ENCODE measurements around the gene PRND. TPM values are rescaled to one million over a fixed set of nuclear protein-coding genes. Genes with fewer than 3 reads are reported as not detected.

The PRND gene
- total and polyA plus RNA-seq, 10 of the 15 experiments (the other 5 are each of a cell fraction or from before 2014, with no cell fraction given) = not detected

GRCh38 chr20:4720041-4720976, 1.4 kb upstream of the PRND start (continued):
- TF ChIP-seq, protein P1, sequence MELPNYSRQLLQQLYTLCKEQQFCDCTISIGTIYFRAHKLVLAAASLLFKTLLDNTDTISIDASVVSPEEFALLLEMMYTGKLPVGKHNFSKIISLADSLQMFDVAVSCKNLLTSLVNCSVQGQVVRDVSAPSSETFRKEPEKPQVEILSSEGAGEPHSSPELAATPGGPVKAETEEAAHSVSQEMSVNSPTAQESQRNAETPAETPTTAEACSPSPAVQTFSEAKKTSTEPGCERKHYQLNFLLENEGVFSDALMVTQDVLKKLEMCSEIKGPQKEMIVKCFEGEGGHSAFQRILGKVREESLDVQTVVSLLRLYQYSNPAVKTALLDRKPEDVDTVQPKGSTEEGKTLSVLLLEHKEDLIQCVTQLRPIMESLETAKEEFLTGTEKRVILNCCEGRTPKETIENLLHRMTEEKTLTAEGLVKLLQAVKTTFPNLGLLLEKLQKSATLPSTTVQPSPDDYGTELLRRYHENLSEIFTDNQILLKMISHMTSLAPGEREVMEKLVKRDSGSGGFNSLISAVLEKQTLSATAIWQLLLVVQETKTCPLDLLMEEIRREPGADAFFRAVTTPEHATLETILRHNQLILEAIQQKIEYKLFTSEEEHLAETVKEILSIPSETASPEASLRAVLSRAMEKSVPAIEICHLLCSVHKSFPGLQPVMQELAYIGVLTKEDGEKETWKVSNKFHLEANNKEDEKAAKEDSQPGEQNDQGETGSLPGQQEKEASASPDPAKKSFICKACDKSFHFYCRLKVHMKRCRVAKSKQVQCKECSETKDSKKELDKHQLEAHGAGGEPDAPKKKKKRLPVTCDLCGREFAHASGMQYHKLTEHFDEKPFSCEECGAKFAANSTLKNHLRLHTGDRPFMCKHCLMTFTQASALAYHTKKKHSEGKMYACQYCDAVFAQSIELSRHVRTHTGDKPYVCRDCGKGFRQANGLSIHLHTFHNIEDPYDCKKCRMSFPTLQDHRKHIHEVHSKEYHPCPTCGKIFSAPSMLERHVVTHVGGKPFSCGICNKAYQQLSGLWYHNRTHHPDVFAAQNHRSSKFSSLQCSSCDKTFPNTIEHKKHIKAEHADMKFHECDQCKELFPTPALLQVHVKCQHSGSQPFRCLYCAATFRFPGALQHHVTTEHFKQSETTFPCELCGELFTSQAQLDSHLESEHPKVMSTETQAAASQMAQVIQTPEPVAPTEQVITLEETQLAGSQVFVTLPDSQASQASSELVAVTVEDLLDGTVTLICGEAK (IDR thresholded peaks at IDR 0.05; ENCODE audit: borderline replicate concordance) = no peak
- TF ChIP-seq BHLHE40 (IDR thresholded peaks at IDR 0.05; ENCODE audit: borderline replicate concordance in 1 of 2, low read depth in 2 of 2, low read length in 1 of 2) (peak in 1 of 2 experiments; percentile 39; a peak in 1 of 4 replicates), SKIL (IDR thresholded peaks at IDR 0.05; ENCODE audit: low read depth, poor library complexity, severe bottlenecking) (peak; percentile 72), ZNF622 (IDR thresholded peaks at IDR 0.05) (no peak), PAX5 (IDR thresholded peaks at IDR 0.05; ENCODE audit: borderline replicate concordance, low read depth, low read length) (no peak), TCF7 (IDR thresholded peaks at IDR 0.05; ENCODE audit: borderline replicate concordance) (0 out of 2 replicates have a peak, but pooled peaks have one; percentile 16), HCFC1 (IDR thresholded peaks at IDR 0.05; ENCODE audit: low read length) (no peak), NKRF (conservative IDR thresholded peaks at IDR 0.05) (no peak), ESRRA (IDR thresholded peaks at IDR 0.05; ENCODE audit: low read length) (no peak), CREM (IDR thresholded peaks at IDR 0.05; ENCODE audit: low read depth) (peak; percentile 14; the same call in 1 of the 2 replicates), MEF2A (IDR thresholded peaks at IDR 0.05; ENCODE audit: insufficient read depth, low read depth, low read length) (peak; percentile 82), STAT1 (conservative IDR thresholded peaks at IDR 0.05) (no peak; the same call in 1 of the 2 replicates), NBN (IDR thresholded peaks at IDR 0.05) (peak; percentile 91), RAD51 (IDR thresholded peaks at IDR 0.05) (no peak), TARDBP (IDR thresholded peaks at IDR 0.05; ENCODE audit: borderline replicate concordance) (no peak), EED (IDR thresholded peaks at IDR 0.05; ENCODE audit: low read depth) (no peak), ATF3 (IDR thresholded peaks at IDR 0.05; ENCODE audit: borderline replicate concordance, extremely low read depth, low read depth, low read length) (no peak), ZNF217 (IDR thresholded peaks at IDR 0.05) (no peak), ZSCAN29 (IDR thresholded peaks at IDR 0.05) (no peak), KAT2A (conservative IDR thresholded peaks at IDR 0.05; ENCODE audit: control insufficient read depth, low read depth, low read length) (no peak), NR2F1 (conservative IDR thresholded peaks at IDR 0.05) (no peak)
